ENCODE data around the gene TUBB8B.
"Not testable (repeated sequence)": the region's sequence is repeated elsewhere in the genome, so short reads cannot be mapped to it uniquely, and the experiment has no call there.

GRCh38 chr18:67701-68100 lies 18.3 kb upstream of the TUBB8B start:
- not testable (repeated sequence) for TF ChIP-seq CTCF, POLR2A (IDR thresholded peaks at IDR 0.05)
